HepG2 (cell line): ENCODE measurements around the gene COQ8B. TPM values are rescaled to one million over a fixed set of nuclear protein-coding genes. Genes with fewer than 3 reads are reported as not detected.
A peak's percentile ranks its signal among the peaks of the same experiment; 100 is the strongest.

Experiments
- ATAC-seq: fragments of 200-7000 bp; cut with Tn5 transposase; 3 replicates; pipeline ENCODE4 v1.9.1; 2020; ENCODE audit warnings: mild to moderate bottlenecking, moderate library complexity
- BruUV-seq: library from RNA; stranded (reverse); fragments of 400-500 nt; replicated peaks from 2 replicates; lab custom pipeline; 2021; lab: Mats Ljungman, UMichigan
- CTCF ChIA-PET: fragments of 300-600 bp; formaldehyde crosslinking; extraction: SDS; loops from one replicate; lab custom pipeline; 2021; ENCODE audit warnings: low total read pairs, inconsistent platforms, low intra/inter-chr PET ratio; lab: Yijun Ruan, JAX
- POLR2A ChIA-PET: fragments of 350-600 bp; sonication (Branson Sonifier 250); formaldehyde crosslinking; loops from one replicate; lab custom pipeline; 2020; ENCODE audit warnings: antibody characterized with exemption, inconsistent platforms; lab: Yijun Ruan, JAX
- DNase-seq: peaks from one replicate; pipeline ENCODE4 v3.0.0-alpha.2; 2015; ENCODE audit warnings: low spot score
- FAIRE-seq: peaks from 3 replicates; lab custom pipeline; 2011; peaks lifted over from hg19 to GRCh38; lab: Jason Lieb, UNC
- H2AFZ ChIP-seq: one replicate; pipeline ENCODE4 v1.6.1; 2011; ENCODE audit warnings: low read length, inconsistent platforms
- H3K27ac ChIP-seq: fragments of 300-600 bp; 3 replicates; pipeline ENCODE4 v1.8.0; 2011; ENCODE audit warnings: mixed run types, mild to moderate bottlenecking, mixed read lengths, low read length, inconsistent platforms; ENCODE audit not compliant: insufficient read depth; ENCODE audit errors: extremely low read length
- H3K27me3 ChIP-seq, 2 experiments: fragments of 200-600 bp in 1 of 2; 2 replicates in 1 of 2; 3 replicates in 1 of 2; pipeline versions ENCODE4 v1.6.0 to v1.8.0; 2011; ENCODE audit warnings: low read length in 2 of 2, mild to moderate bottlenecking in 2 of 2, moderate library complexity in 2 of 2, inconsistent platforms in 1 of 2; ENCODE audit not compliant: insufficient read depth in 2 of 2, control insufficient read depth in 1 of 2
- H3K36me3 ChIP-seq, 2 experiments: fragments of 200-600 bp in 1 of 2; replicated peaks in 1 of 2; 2 replicates in 1 of 2; 3 replicates in 1 of 2; pipeline versions ENCODE4 v1.5.1 to v1.8.0; 2011; ENCODE audit warnings: low read length in 2 of 2, inconsistent platforms in 1 of 2; ENCODE audit not compliant: insufficient read depth in 2 of 2, control insufficient read depth in 1 of 2
- H3K4me1 ChIP-seq: 2 replicates; pipeline ENCODE4 v1.5.1; 2012; ENCODE audit warnings: low read length, inconsistent platforms; ENCODE audit not compliant: insufficient read depth
- H3K4me2 ChIP-seq: 2 replicates; pipeline ENCODE4 v1.6.0; 2011; ENCODE audit warnings: low read depth, low read length, inconsistent platforms
- H3K4me3 ChIP-seq, 3 experiments: fragments of 200-600 bp in 1 of 3; sonication (generic), shearing (Covaris generic) in 1 of 3; replicated peaks in 1 of 3; 2 replicates each; pipeline ENCODE4 v1.5.1; 2011 to 2016; ENCODE audit warnings: low read length in 3 of 3, inconsistent platforms in 2 of 3, low read depth in 2 of 3, mild to moderate bottlenecking in 2 of 3, control low read depth in 1 of 3, mixed read lengths in 1 of 3; ENCODE audit not compliant: insufficient read depth in 1 of 3
- H3K79me2 ChIP-seq: one replicate; pipeline ENCODE4 v1.6.1; 2011; ENCODE audit warnings: low read length, inconsistent platforms; ENCODE audit not compliant: insufficient read depth
- H3K9ac ChIP-seq: 2 replicates; pipeline ENCODE4 v1.6.0; 2011; ENCODE audit warnings: mild to moderate bottlenecking, low read depth, low read length, inconsistent platforms; ENCODE audit not compliant: insufficient read depth
- H3K9me3 ChIP-seq: 2 replicates; pipeline ENCODE4 v1.5.1; 2012; ENCODE audit warnings: mild to moderate bottlenecking, low read length
- H4K20me1 ChIP-seq: 2 replicates; pipeline ENCODE4 v1.6.0; 2011; ENCODE audit warnings: inconsistent platforms, mild to moderate bottlenecking, low read length, moderate library complexity; ENCODE audit not compliant: insufficient read depth
- AGO1 ChIP-seq: fragments of 200-400 bp; formaldehyde crosslinking; IDR thresholded peaks from 2 replicates; pipeline ENCODE4 v1.6.1; 2017; ENCODE audit warnings: mild to moderate bottlenecking, low read depth, low read length, moderate library complexity; ENCODE audit not compliant: poor library complexity, severe bottlenecking
- ATRX ChIP-seq: sonication (generic); formaldehyde crosslinking; IDR thresholded peaks from 2 replicates; pipeline ENCODE4 v1.4.0; 2020; ENCODE audit warnings: missing genetic modification reagents, borderline replicate concordance
- CTCF ChIP-seq: sonication (generic); formaldehyde crosslinking; IDR thresholded peaks from 2 replicates; pipeline ENCODE4 v1.5.0; 2020; ENCODE audit warnings: mild to moderate bottlenecking, missing genetic modification reagents, moderate library complexity
- FOXK1 ChIP-seq: sonication (generic); formaldehyde crosslinking; IDR thresholded peaks from 2 replicates; pipeline ENCODE4 v1.4.0; 2020; ENCODE audit warnings: low read depth, missing genetic modification reagents, borderline replicate concordance
- GTF3A ChIP-seq: sonication (generic); formaldehyde crosslinking; conservative IDR thresholded peaks from 2 replicates; pipeline ENCODE4 v1.4.0; 2020; ENCODE audit warnings: mild to moderate bottlenecking, missing genetic modification reagents
- GZF1 ChIP-seq: sonication (generic); formaldehyde crosslinking; IDR thresholded peaks from 2 replicates; pipeline ENCODE4 v1.5.1; 2020; ENCODE audit warnings: mild to moderate bottlenecking, missing genetic modification reagents
- HNF1B ChIP-seq: sonication (generic); formaldehyde crosslinking; IDR thresholded peaks from 2 replicates; pipeline ENCODE4 v1.5.1; 2020; ENCODE audit warnings: mild to moderate bottlenecking, moderate library complexity, missing genetic modification reagents
- HNF4A ChIP-seq: sonication (generic); formaldehyde crosslinking; IDR thresholded peaks from 2 replicates; pipeline ENCODE4 v1.4.0; 2020; ENCODE audit warnings: missing genetic modification reagents
- MBD4 ChIP-seq: IDR thresholded peaks from 2 replicates; pipeline ENCODE4 v1.6.1; 2012; ENCODE audit warnings: low read length, inconsistent platforms, borderline replicate concordance
- POGZ ChIP-seq: sonication (generic); formaldehyde crosslinking; IDR thresholded peaks from 2 replicates; pipeline ENCODE4 v1.4.0; 2020; ENCODE audit warnings: mild to moderate bottlenecking, missing genetic modification reagents
- POLR2G ChIP-seq: fragments of 200-400 bp; formaldehyde crosslinking; IDR thresholded peaks from 2 replicates; pipeline ENCODE4 v1.6.1; 2018; ENCODE audit warnings: mild to moderate bottlenecking, low read depth, low read length, moderate library complexity
- RBFOX2 ChIP-seq: fragments of 200-400 bp; formaldehyde crosslinking; IDR thresholded peaks from 2 replicates; pipeline ENCODE4 v1.6.1; 2017; ENCODE audit warnings: low read depth, mild to moderate bottlenecking, low read length
- RBM39 ChIP-seq: fragments of 200-400 bp; formaldehyde crosslinking; IDR thresholded peaks from one replicate; pipeline ENCODE4 v1.6.1; 2018; ENCODE audit warnings: antibody characterized with exemption, mild to moderate bottlenecking, low read depth, low read length; ENCODE audit not compliant: poor library complexity, severe bottlenecking
- RXRB ChIP-seq: IDR thresholded peaks from 2 replicates; pipeline ENCODE4 v1.6.1; 2016; ENCODE audit warnings: borderline replicate concordance, missing genetic modification reagents, missing compliant biosample characterization
- SP140L ChIP-seq: sonication (generic); formaldehyde crosslinking; IDR thresholded peaks from 2 replicates; pipeline ENCODE4 v1.4.0; 2020; ENCODE audit warnings: missing genetic modification reagents, borderline replicate concordance
- TOPORS ChIP-seq: sonication (generic); formaldehyde crosslinking; IDR thresholded peaks from 2 replicates; pipeline ENCODE4 v1.8.0; 2023; ENCODE audit warnings: mild to moderate bottlenecking, missing genetic modification reagents
- WIZ ChIP-seq: sonication (generic); formaldehyde crosslinking; IDR thresholded peaks from 2 replicates; pipeline ENCODE4 v1.5.1; 2020; ENCODE audit warnings: mild to moderate bottlenecking, missing genetic modification reagents
- ZBTB3 ChIP-seq: sonication (generic); formaldehyde crosslinking; IDR thresholded peaks from 2 replicates; pipeline ENCODE4 v1.4.0; 2020; ENCODE audit warnings: low read depth, mild to moderate bottlenecking, moderate library complexity, missing genetic modification reagents, borderline replicate concordance
- ZNF10 ChIP-seq: sonication (generic); formaldehyde crosslinking; IDR thresholded peaks from 2 replicates; pipeline ENCODE4 v1.4.0; 2020; ENCODE audit warnings: mild to moderate bottlenecking, low read depth, missing genetic modification reagents, borderline replicate concordance
- ZNF282 ChIP-seq: fragments of 450-650 bp; IDR thresholded peaks from 2 replicates; pipeline ENCODE4 v1.6.1; 2018; ENCODE audit not compliant: partially characterized antibody
- ZNF33A ChIP-seq: sonication (generic); formaldehyde crosslinking; IDR thresholded peaks from 2 replicates; pipeline ENCODE4 v1.5.1; 2020; ENCODE audit warnings: missing genetic modification reagents, mild to moderate bottlenecking, moderate library complexity, borderline replicate concordance
- ZNF556 ChIP-seq: sonication (generic); formaldehyde crosslinking; IDR thresholded peaks from 2 replicates; pipeline ENCODE4 v1.4.0; 2020; ENCODE audit warnings: mild to moderate bottlenecking, missing genetic modification reagents, borderline replicate concordance
- WGBS: methylation state at CpG from one replicate; pipeline ENCODE4 v1.1.6; 2017; ENCODE audit warnings: low lambda C conversion rate; 5-methylcytosine and 5-hydroxymethylcytosine counted together
- in situ Hi-C: cut with HindIII; loops from 2 replicates; pipeline ENCODE4 v1.10.0; 2017; ENCODE audit warnings: low pct_unique_long_range_greater_than_20kb; ENCODE audit not compliant: extremely low pct_ligation_motif_present
- intact Hi-C: fragments of 100-400 bp; cut with micrococcal nuclease; formaldehyde crosslinking; loops from one replicate; pipeline ENCODE4 v1.10.0; 2022; ENCODE audit not compliant: unreplicated experiment
- polyA plus RNA-seq, 8 experiments: library from polyadenylated mRNA; depleted of rRNA in 3 of 8; stranded (reverse) in 7 of 8; unstranded in 1 of 8; fragments of >200 nt; fragmentation: Illumina TruSeq in 4 of 8; extraction: Trizol in 4 of 8; gene quantifications; 2 replicates each; pipeline versions ENCODE4 v1.2.1 to v1.2.3, GENCODE V29; 2011 to 2016; ENCODE audit warnings: low read depth in 4 of 8, missing spikeins in 1 of 8, mixed read lengths in 1 of 8; ENCODE audit not compliant: insufficient read depth in 1 of 8
- total RNA-seq, 5 experiments: library from RNA; depleted of rRNA; stranded (reverse); fragments of >200 nt; fragmentation: Illumina TruSeq; extraction: Trizol; gene quantifications; 2 replicates each; pipeline ENCODE4 v1.2.3, GENCODE V29; 2016; ENCODE audit warnings: low read depth in 1 of 5

Gene COQ8B
- total and polyA plus RNA-seq, 2 of the 13 experiments (the other 11 are each of a cell fraction or from before 2014, with no cell fraction given), result 12.3 to 17.2 TPM

DNA sequence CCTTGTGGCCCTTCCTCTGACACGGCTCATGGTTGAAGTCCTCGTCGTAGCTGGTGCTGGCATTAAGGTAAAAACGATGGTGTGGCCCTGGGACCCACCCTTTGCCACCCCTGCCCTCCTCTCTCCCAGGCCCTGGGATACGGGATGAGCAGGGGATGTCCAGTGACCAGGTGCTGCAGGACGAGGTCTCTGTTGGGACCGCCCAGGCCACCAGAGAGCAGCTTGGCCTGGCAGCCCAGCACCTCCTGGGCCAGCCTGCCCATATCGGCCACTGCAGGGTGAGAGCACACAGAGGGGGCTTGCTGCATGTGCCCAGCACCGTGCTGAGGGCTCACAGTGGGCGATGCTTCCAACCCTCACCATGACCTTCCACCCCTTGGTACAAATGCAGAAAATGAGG is 27.2 kb upstream of the COQ8B start:
- ChIA-PET CTCF (interaction anchor here (1.6 kb wide), 1 partner anchor 63 kb away, joined by 4 read pairs; no protein-coding TSS in a partner anchor), POLR2A (interaction anchor here (1.4 to 2.2 kb wide), 4 partner anchors 23 to 55 kb away, joined by 3 to 9 read pairs (median 6); partner anchors contain the start of genes COQ8B, EGLN2, ITPKC and RAB4B)
- intact Hi-C loops, result loop anchor here (2.0 kb wide), 1 partner anchor 63 kb away; no protein-coding TSS in a partner anchor
- H4K20me1 ChIP-seq, result no peaks in the 10 kb centered on the region
- FAIRE-seq (no peak), DNase-seq (no peak), ATAC-seq (no peak)
- H3K9ac ChIP-seq, result no peak overlapping the region
- H3K36me3 ChIP-seq, result peaks cover 0 to 11% of the 10 kb centered on the region in 2 experiments; a peak in 3 of 5 replicates
- no peaks in the 10 kb centered on the region for H3K27me3 ChIP-seq
- H3K9me3 ChIP-seq, result no peaks in the 10 kb centered on the region
- in situ Hi-C loops, result no loop called here
- WGBS, result 100% methylated on average over 3 of the region's 10 CpGs
- BruUV-seq, result no TSS peak
- H3K4me1 ChIP-seq, result peaks cover 33% of the 10 kb centered on the region
- H3K4me2 ChIP-seq, result no peak overlapping the region
- no peak overlapping the region for H2AFZ ChIP-seq
- no peak overlapping the region for H3K4me3 ChIP-seq
- no peaks in the 10 kb centered on the region for H3K79me2 ChIP-seq
- no peak overlapping the region for H3K27ac ChIP-seq
- TF ChIP-seq RXRB (CRISPR knock-in tag), result no peak
- TF ChIP-seq ATRX, result no peak
- no peak for TF ChIP-seq TOPORS (CRISPR knock-in tag)
- no peak for TF ChIP-seq ZBTB3
- no peak for TF ChIP-seq GTF3A (CRISPR knock-in tag)
- TF ChIP-seq CTCF, result no peak
- no peak for TF ChIP-seq HNF4A (CRISPR knock-in tag)
- TF ChIP-seq SP140L (CRISPR knock-in tag), result no peak
- no peak for TF ChIP-seq WIZ
- TF ChIP-seq MBD4, result no peak
- no peak for TF ChIP-seq GZF1 (CRISPR knock-in tag)
- no peak for TF ChIP-seq FOXK1
- TF ChIP-seq POGZ (CRISPR knock-in tag), result no peak
- no peak for TF ChIP-seq HNF1B (CRISPR knock-in tag)
- no peak for TF ChIP-seq RBM39
- 0 out of 2 replicates have a peak, but pooled peaks have one; percentile 36 for TF ChIP-seq POLR2G
- no peak for TF ChIP-seq ZNF10 (CRISPR knock-in tag)
- TF ChIP-seq RBFOX2, result 0 out of 2 replicates have a peak, but pooled peaks have one; percentile 40
- TF ChIP-seq ZNF282, result no peak
- TF ChIP-seq ZNF556 (CRISPR knock-in tag), result 0 out of 2 replicates have a peak, but pooled peaks have one; percentile 15
- TF ChIP-seq ZNF33A (CRISPR knock-in tag), result no peak
- peak; percentile 55 for TF ChIP-seq AGO1
